HEK293T (cell line): ENCODE measurements around the gene DHRS3.
A peak's percentile ranks its signal among the peaks of the same experiment; 100 is the strongest.

ENCODE experiments used
- CTCF ChIA-PET: fragments of 350-600 bp; formaldehyde crosslinking; extraction: SDS; loops from one replicate; lab custom pipeline; 2021; ENCODE audit warnings: antibody characterized with exemption, inconsistent platforms; lab: Yijun Ruan, JAX
- POLR2A ChIA-PET: fragments of 350-600 bp; formaldehyde crosslinking; extraction: SDS; loops from one replicate; lab custom pipeline; 2020; ENCODE audit warnings: antibody characterized with exemption, inconsistent platforms; lab: Yijun Ruan, JAX
- DNase-seq: peaks from one replicate; pipeline ENCODE4 v3.0.0; 2012; ENCODE audit warnings: mixed read lengths; ENCODE audit errors: extremely low spot score
- ARNT ChIP-seq: fragments of 450-650 bp; IDR thresholded peaks from 2 replicates; pipeline ENCODE4 v1.6.1; 2017; ENCODE audit warnings: mild to moderate bottlenecking
- BHLHE40 ChIP-seq: fragments of 450-650 bp; IDR thresholded peaks from 2 replicates; pipeline ENCODE4 v1.6.1; 2016; ENCODE audit warnings: mild to moderate bottlenecking, moderate library complexity, borderline replicate concordance
- CTBP1 ChIP-seq: fragments of 450-650 bp; IDR thresholded peaks from 2 replicates; pipeline ENCODE4 v1.6.1; 2016; ENCODE audit warnings: borderline replicate concordance
- ELF4 ChIP-seq: fragments of 450-650 bp; IDR thresholded peaks from 2 replicates; pipeline ENCODE4 v1.6.1; 2017; ENCODE audit warnings: antibody characterized with exemption
- FOXA1 ChIP-seq: fragments of 450-650 bp; IDR thresholded peaks from 2 replicates; pipeline ENCODE4 v1.6.1; 2016; ENCODE audit warnings: mild to moderate bottlenecking
- FOXK2 ChIP-seq: fragments of 450-650 bp; IDR thresholded peaks from 2 replicates; pipeline ENCODE4 v1.6.1; 2016; ENCODE audit warnings: mild to moderate bottlenecking
- FOXM1 ChIP-seq: fragments of 450-650 bp; IDR thresholded peaks from 2 replicates; pipeline ENCODE4 v1.6.1; 2017; ENCODE audit warnings: mild to moderate bottlenecking, borderline replicate concordance
- HDGF ChIP-seq: fragments of 450-650 bp; IDR thresholded peaks from 2 replicates; pipeline ENCODE4 v1.6.1; 2017; ENCODE audit warnings: antibody characterized with exemption, borderline replicate concordance
- L3MBTL2 ChIP-seq: fragments of 450-650 bp; conservative IDR thresholded peaks from 2 replicates; pipeline ENCODE4 v1.6.1; 2016; ENCODE audit warnings: mild to moderate bottlenecking
- LEF1 ChIP-seq: fragments of 450-650 bp; IDR thresholded peaks from 2 replicates; pipeline ENCODE4 v1.6.1; 2017; ENCODE audit warnings: mild to moderate bottlenecking, borderline replicate concordance
- NFRKB ChIP-seq: fragments of 450-650 bp; IDR thresholded peaks from 2 replicates; pipeline ENCODE4 v1.6.1; 2016; ENCODE audit warnings: mild to moderate bottlenecking, moderate library complexity
- SP1 ChIP-seq: fragments of 450-650 bp; IDR thresholded peaks from 2 replicates; pipeline ENCODE4 v1.6.1; 2017
- SUZ12 ChIP-seq: fragments of 450-650 bp; IDR thresholded peaks from 2 replicates; pipeline ENCODE4 v1.6.1; 2016; ENCODE audit warnings: mild to moderate bottlenecking
- TARDBP ChIP-seq: fragments of 450-650 bp; IDR thresholded peaks from 2 replicates; pipeline ENCODE4 v1.6.1; 2016
- ZNF384 ChIP-seq: fragments of 450-650 bp; IDR thresholded peaks from 2 replicates; pipeline ENCODE4 v1.6.1; 2016
- TF ChIP-seq, protein P1 (sequence below): fragments of 450-650 bp; IDR thresholded peaks from 2 replicates; pipeline ENCODE4 v1.6.1; 2016

The DHRS3 gene

DNA sequence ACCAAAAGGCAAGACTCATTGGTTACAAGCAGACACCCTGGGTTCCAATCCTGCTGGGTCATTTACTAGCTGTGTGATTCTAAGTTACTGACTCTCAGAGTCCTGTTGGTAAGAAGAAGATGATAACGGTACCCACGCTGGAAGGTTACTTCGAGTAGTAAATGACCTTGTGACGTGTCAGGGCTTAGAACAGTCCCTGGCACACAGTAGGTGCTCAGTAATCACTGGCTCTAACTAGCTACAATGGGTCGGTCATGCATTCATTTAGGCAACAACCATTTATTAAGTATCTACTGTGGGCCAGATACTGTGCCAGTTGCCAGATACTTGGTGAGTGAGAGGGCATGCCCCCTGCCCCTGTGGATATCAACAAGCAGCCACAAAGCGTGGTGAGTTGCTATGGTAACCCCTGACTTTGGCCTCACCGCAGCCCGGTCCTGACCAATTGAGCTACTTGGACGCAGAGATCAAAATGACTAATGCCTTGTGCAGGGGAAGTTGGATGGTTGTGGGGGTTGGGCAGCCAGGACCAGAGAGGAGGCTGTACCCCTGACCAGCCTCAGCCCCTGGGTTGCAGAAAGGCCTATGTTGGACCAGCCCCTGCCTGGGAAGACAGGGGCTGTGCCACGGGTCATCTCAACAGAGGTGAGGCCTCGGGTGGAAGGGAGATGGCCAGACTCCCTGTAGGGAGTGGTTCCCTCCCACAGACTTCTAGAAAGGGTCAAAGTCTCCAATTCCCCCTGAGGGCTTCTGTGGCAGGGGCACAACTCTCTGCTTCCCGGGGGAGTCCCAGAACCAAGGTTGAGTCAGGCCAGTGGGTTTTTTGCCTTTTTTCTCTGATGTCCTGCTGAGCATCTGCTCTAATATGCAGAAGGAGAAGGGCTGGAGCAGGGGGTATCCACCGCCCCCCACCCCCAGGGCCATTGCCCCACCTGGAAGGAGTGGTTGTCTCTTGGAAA lies 16.0 kb downstream of the DHRS3 start:
- no peak for DNase-seq
- TF ChIP-seq SP1: no peak
- ChIA-PET POLR2A (interaction anchor here (0.5 to 1.5 kb wide), 4 partner anchors 14 to 61 kb away, joined by 3 to 5 read pairs (median 4); partner anchors contain the start of gene DHRS3), CTCF (interaction anchor here (1.0 to 1.7 kb wide), 3 partner anchors 14 to 17 kb away, joined by 3 to 7 read pairs (median 6); no protein-coding TSS in a partner anchor)

DNA sequence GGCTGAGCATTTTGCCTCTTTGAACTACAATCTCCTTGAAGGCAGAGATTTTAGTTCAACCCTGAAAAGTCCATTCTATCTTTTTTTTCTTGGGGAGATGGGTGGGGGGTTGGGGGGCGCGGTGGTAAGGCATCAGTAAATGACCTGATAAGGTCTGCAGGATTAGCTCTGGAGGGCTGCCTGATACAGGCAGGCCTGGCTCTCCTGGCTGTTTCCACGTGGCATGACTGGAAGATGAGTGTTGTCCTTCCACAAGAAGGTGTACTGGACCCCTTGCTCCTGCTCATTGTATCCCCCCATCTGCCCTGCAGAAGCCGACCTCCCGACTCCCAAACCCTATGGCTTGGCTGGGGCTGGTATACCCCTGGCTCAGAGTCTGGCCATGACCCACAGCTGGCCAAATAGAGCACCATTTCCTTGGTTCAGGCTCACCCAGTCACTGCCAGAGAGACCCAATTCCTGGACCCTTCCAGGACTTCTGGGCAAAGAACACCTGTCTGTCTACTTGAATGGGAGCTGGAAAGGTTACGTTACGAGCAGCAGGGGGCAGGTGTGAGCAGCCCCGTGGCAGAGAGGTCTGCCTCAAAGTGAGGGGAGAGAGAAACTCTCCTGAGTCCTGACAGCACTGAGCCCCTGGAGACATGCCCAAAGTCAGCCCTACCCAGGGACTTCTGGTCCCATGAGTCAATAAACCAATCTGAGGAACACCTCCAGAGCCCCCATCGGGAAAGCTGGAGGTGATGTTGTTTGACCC lies 17.0 kb downstream of the DHRS3 start:
- ChIA-PET CTCF (interaction anchor here (0.7 to 1.7 kb wide), 4 partner anchors 14 to 142 kb away, joined by 3 to 7 read pairs (median 4); no protein-coding TSS in a partner anchor), POLR2A (interaction anchor here (0.5 to 1.5 kb wide), 4 partner anchors 15 to 61 kb away, joined by 3 to 5 read pairs (median 4); partner anchors contain the start of gene DHRS3)
- no peak for TF ChIP-seq FOXM1
- TF ChIP-seq TARDBP: no peak
- no peak for TF ChIP-seq L3MBTL2
- no peak for TF ChIP-seq ZNF384
- TF ChIP-seq ELF4: no peak
- no peak for TF ChIP-seq SUZ12
- no peak for TF ChIP-seq HDGF
- TF ChIP-seq LEF1: no peak
- DNase-seq: peak; percentile 68

DNA sequence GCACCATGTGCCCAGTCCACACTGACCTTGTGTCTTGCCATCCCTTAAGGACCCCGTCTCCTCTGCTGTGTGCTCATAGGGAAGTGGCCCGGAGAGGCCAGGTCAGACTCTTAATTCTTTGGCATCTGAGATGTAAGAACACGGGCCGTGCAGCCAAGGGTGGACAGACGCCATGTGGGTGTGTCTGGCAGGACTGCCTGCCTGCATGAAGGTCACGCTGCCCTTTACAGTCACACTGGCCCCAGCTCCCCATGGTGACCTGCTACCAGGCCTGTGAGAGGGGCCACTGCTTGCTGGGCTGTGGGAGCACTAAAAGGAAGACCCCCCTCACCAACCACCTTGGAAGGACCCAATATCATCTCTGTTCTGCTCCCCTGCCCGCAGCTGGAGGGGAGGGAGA lies 17.7 kb downstream of the DHRS3 start:
- TF ChIP-seq L3MBTL2 (no peak), CTBP1 (no peak), FOXM1 (no peak), ARNT (no peak), ELF4 (no peak), FOXA1 (no peak), SP1 (no peak), TARDBP (no peak), BHLHE40 (no peak), ZNF384 (no peak), HDGF (no peak), LEF1 (no peak), NFRKB (no peak), FOXK2 (no peak)
- TF ChIP-seq, protein P1, sequence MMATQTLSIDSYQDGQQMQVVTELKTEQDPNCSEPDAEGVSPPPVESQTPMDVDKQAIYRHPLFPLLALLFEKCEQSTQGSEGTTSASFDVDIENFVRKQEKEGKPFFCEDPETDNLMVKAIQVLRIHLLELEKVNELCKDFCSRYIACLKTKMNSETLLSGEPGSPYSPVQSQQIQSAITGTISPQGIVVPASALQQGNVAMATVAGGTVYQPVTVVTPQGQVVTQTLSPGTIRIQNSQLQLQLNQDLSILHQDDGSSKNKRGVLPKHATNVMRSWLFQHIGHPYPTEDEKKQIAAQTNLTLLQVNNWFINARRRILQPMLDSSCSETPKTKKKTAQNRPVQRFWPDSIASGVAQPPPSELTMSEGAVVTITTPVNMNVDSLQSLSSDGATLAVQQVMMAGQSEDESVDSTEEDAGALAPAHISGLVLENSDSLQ: no peak
- ChIA-PET POLR2A (no interaction called here), CTCF (interaction anchor here (1.7 kb wide), 1 partner anchor 15 kb away, joined by 7 read pairs; no protein-coding TSS in a partner anchor)
- DNase-seq: no peak

DNA sequence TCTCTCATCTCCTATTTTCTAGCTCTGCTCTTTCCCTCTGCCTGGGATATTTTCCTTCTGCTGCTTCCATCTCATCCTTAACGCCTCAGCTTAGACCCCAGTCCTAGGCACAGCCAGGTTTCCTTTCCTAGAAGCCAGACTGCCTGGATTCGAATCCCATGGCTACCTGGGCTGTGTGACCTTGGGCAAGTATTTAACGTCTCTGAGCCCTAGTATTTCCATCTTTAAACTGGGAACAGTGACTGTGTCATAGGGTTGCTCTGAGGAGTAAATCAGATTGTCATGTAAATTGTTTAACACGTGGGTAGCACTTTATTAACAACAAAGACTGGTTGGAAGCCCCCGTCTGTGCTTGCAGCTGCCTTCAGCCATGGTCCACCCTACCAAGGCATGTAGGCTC lies 18.4 kb downstream of the DHRS3 start:
- TF ChIP-seq ELF4 (no peak), CTBP1 (no peak), FOXK2 (no peak), FOXA1 (no peak), NFRKB (no peak), FOXM1 (no peak), L3MBTL2 (no peak), HDGF (no peak)
- TF ChIP-seq, protein P1: no peak
- no peak for DNase-seq
- CTCF ChIA-PET: no interaction called here
- POLR2A ChIA-PET: interaction anchor here (1.6 kb wide), 1 partner anchor 19 kb away, joined by 5 read pairs; the partner anchor contains the start of gene DHRS3

DNA sequence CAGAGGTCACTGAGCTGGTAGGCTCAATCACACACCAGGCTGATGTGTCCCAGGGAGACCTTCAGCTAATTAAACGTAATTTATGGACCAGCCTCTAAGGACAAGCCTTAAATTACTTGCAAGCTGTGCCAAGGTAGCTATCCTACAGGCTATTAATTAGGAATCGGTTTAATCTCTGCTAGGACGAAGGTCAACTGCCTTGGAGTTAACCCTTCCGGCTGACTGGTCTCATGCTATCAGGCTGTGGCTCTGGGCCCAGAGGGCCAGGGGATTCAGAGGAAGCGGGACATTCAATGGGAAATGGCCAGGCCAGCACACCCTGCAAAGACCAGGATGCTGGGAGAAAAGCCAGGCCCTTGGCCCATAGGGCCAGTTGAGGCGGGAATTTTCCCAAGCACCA lies 19.0 kb downstream of the DHRS3 start:
- DNase-seq: no peak
- ChIA-PET CTCF (interaction anchor here (0.7 to 1.1 kb wide), 2 partner anchors 12 to 13 kb away, joined by 3 read pairs; no protein-coding TSS in a partner anchor), POLR2A (interaction anchor here (1.6 kb wide), 1 partner anchor 19 kb away, joined by 5 read pairs; the partner anchor contains the start of gene DHRS3)
- TF ChIP-seq ELF4 (no peak), SP1 (no peak), ZNF384 (no peak), FOXK2 (no peak), BHLHE40 (no peak), FOXM1 (no peak), ARNT (no peak), LEF1 (no peak), L3MBTL2 (no peak), FOXA1 (no peak), SUZ12 (no peak), CTBP1 (no peak), NFRKB (no peak), HDGF (no peak), TARDBP (no peak)
- TF ChIP-seq, protein P1: no peak
